K562 (cell line): Measurements from ENCODE around the gene GABRD. TPM values are rescaled to one million over a fixed set of nuclear protein-coding genes. Genes with fewer than 3 reads are reported as not detected.
"Not testable (repeated sequence)": the region's sequence is repeated elsewhere in the genome, so short reads cannot be mapped to it uniquely, and the experiment has no call there.

Experiments
- ATAC-seq: fragments of 200-7000 bp; cut with Tn5 transposase; 3 replicates; pipeline ENCODE4 v1.9.1; 2020; ENCODE audit warnings: moderate library complexity
- BruUV-seq: library from RNA; stranded (reverse); fragments of 400-500 nt; replicated peaks from 2 replicates; lab custom pipeline; 2021; lab: Mats Ljungman, UMichigan
- CTCF ChIA-PET: fragments of 300-600 bp; formaldehyde crosslinking; extraction: SDS; loops from one replicate; lab custom pipeline; 2021; ENCODE audit warnings: low intra/inter-chr PET ratio; lab: Yijun Ruan, JAX
- POLR2A ChIA-PET: fragments of 300-600, 350-650 bp; sonication (Branson Sonifier 250); formaldehyde crosslinking; extraction: SDS; loops from one replicate; lab custom pipeline; 2021; ENCODE audit warnings: antibody characterized with exemption, inconsistent platforms; lab: Yijun Ruan, JAX
- DNase-seq, 4 experiments: peaks; one replicate each; pipeline versions ENCODE4 v3.0.0 to v3.0.0-alpha.2; 2011 to 2018; ENCODE audit warnings: low spot score in 3 of 4, mixed read lengths in 3 of 4; ENCODE audit errors: extremely low read depth in 1 of 4
- FAIRE-seq: peaks from 2 replicates; lab custom pipeline; 2011; peaks lifted over from hg19 to GRCh38; lab: Jason Lieb, UNC
- H2AFZ ChIP-seq: 2 replicates; pipeline ENCODE4 v1.6.0; 2011; ENCODE audit warnings: low read depth, low read length, control low read depth, inconsistent platforms
- H3K27ac ChIP-seq: fragments of 200-600 bp; 3 replicates; pipeline ENCODE4 v1.8.0; 2011; ENCODE audit warnings: low read depth, mild to moderate bottlenecking, control low read depth, inconsistent platforms, low read length, moderate library complexity, mixed read lengths; ENCODE audit errors: extremely low read depth
- H3K27me3 ChIP-seq, 2 experiments: fragments of 300-600 bp in 1 of 2; 2 replicates in 1 of 2; 3 replicates in 1 of 2; pipeline versions ENCODE4 v1.6.0 to v1.8.0; 2011; ENCODE audit warnings: inconsistent platforms in 2 of 2, low read length in 2 of 2, mild to moderate bottlenecking in 1 of 2, mixed read lengths in 1 of 2, moderate library complexity in 1 of 2; ENCODE audit not compliant: control insufficient read depth in 2 of 2, insufficient read depth in 2 of 2
- H3K36me3 ChIP-seq: fragments of 300-600 bp; 3 replicates; pipeline ENCODE4 v1.8.0; 2011; ENCODE audit warnings: mild to moderate bottlenecking, low read length, inconsistent platforms; ENCODE audit not compliant: control insufficient read depth, insufficient read depth
- H3K4me1 ChIP-seq, 2 experiments: fragments of 200-600 bp in 1 of 2; replicated peaks in 1 of 2; 2 replicates in 1 of 2; 3 replicates in 1 of 2; pipeline versions ENCODE4 v1.5.1 to v1.8.0; 2011; ENCODE audit warnings: inconsistent platforms in 2 of 2, low read length in 2 of 2, mild to moderate bottlenecking in 1 of 2, mixed read lengths in 1 of 2, moderate library complexity in 1 of 2; ENCODE audit not compliant: control insufficient read depth in 2 of 2, insufficient read depth in 2 of 2
- H3K4me2 ChIP-seq: 2 replicates; pipeline ENCODE4 v1.6.1; 2011; ENCODE audit warnings: low read length, control low read depth, inconsistent platforms, mixed read lengths; ENCODE audit not compliant: insufficient read depth
- H3K4me3 ChIP-seq: fragments of 200-600 bp; sonication (generic), shearing (Covaris generic); 2 replicates; pipeline ENCODE4 v1.5.1; 2016; ENCODE audit warnings: control low read depth, inconsistent platforms
- H3K79me2 ChIP-seq: fragments of 200-600 bp; 3 replicates; pipeline ENCODE4 v1.8.0; 2011; ENCODE audit warnings: low read length, inconsistent platforms; ENCODE audit not compliant: control insufficient read depth, insufficient read depth
- H3K9ac ChIP-seq, 2 experiments: 2 replicates each; pipeline versions ENCODE4 v1.6.0 to v1.6.1; 2011; ENCODE audit warnings: low read depth in 2 of 2, low read length in 2 of 2, control low read depth in 1 of 2, inconsistent platforms in 1 of 2, mild to moderate bottlenecking in 1 of 2, mixed read lengths in 1 of 2; ENCODE audit not compliant: insufficient read depth in 1 of 2
- H3K9me1 ChIP-seq: one replicate; pipeline ENCODE4 v1.6.0; 2011; ENCODE audit warnings: inconsistent platforms, mild to moderate bottlenecking, low read length, moderate library complexity; ENCODE audit not compliant: control insufficient read depth, insufficient read depth
- H3K9me3 ChIP-seq: replicated peaks from 2 replicates; pipeline ENCODE4 v1.5.1; 2011; ENCODE audit warnings: low read depth, low read length, inconsistent platforms; ENCODE audit not compliant: control insufficient read depth, insufficient read depth
- H4K20me1 ChIP-seq: replicated peaks from 2 replicates; pipeline ENCODE4 v1.6.1; 2011; ENCODE audit warnings: low read length, inconsistent platforms, mixed read lengths; ENCODE audit not compliant: control insufficient read depth, insufficient read depth
- E2F6 ChIP-seq, 2 experiments: IDR thresholded peaks; 2 replicates each; pipeline ENCODE4 v1.6.1; 2011; ENCODE audit warnings: borderline replicate concordance in 1 of 2, control low read depth in 1 of 2, low read depth in 1 of 2, low read length in 1 of 2, mild to moderate bottlenecking in 1 of 2, mixed read lengths in 1 of 2, moderate library complexity in 1 of 2; ENCODE audit not compliant: insufficient read depth in 1 of 2, insufficient read length in 1 of 2, poor library complexity in 1 of 2, severe bottlenecking in 1 of 2; ENCODE audit errors: extremely low read depth in 1 of 2
- MAX ChIP-seq: sonication (generic); formaldehyde crosslinking; IDR thresholded peaks from 2 replicates; pipeline ENCODE4 v1.9.0; 2022; ENCODE audit warnings: mild to moderate bottlenecking, missing genetic modification reagents
- SAFB ChIP-seq: fragments of 200-400 bp; formaldehyde crosslinking; IDR thresholded peaks from 2 replicates; pipeline ENCODE4 v1.6.1; 2017; ENCODE audit warnings: low read depth, low read length, borderline replicate concordance
- USF1 ChIP-seq: sonication (generic); formaldehyde crosslinking; IDR thresholded peaks from 2 replicates; pipeline ENCODE4 v1.9.0; 2022; ENCODE audit warnings: mild to moderate bottlenecking, missing genetic modification reagents
- ZNF511 ChIP-seq: sonication (generic); formaldehyde crosslinking; IDR thresholded peaks from 2 replicates; pipeline ENCODE4 v1.8.0; 2022; ENCODE audit warnings: mild to moderate bottlenecking, missing genetic modification reagents
- ZNF57 ChIP-seq: fragments of 450-650 bp; formaldehyde crosslinking; IDR thresholded peaks from 2 replicates; pipeline ENCODE4 v1.4.0; 2020; ENCODE audit warnings: mild to moderate bottlenecking, moderate library complexity
- ZNF717 ChIP-seq: fragments of 250-450 bp; sonication (Bioruptor Pico); IDR thresholded peaks from 2 replicates; pipeline ENCODE4 v1.5.0; 2021
- WGBS: fragments of 100-300 bp; shearing (Covaris generic); methylation state at CpG from one replicate; pipeline ENCODE4 v1.1.6; 2016; ENCODE audit warnings: low coverage, mixed read lengths; ENCODE audit not compliant: insufficient coverage; ENCODE audit errors: missing lambda C conversion rate; 5-methylcytosine and 5-hydroxymethylcytosine counted together
- in situ Hi-C: fragments of 300-500 bp; cut with MboI; formaldehyde crosslinking; loops from 4 replicates; pipeline ENCODE4 v1.15.0; 2018; ENCODE audit warnings: inconsistent platforms, mixed read lengths
- intact Hi-C: fragments of 100-400 bp; cut with micrococcal nuclease; formaldehyde crosslinking; loops from 2 replicates; pipeline ENCODE4 v1.14.2; 2022
- polyA plus RNA-seq, 8 experiments: library from polyadenylated mRNA; depleted of rRNA in 4 of 8; stranded (reverse) in 5 of 8; unstranded in 3 of 8; fragments of >200 nt; fragmentation: Nextera tagmentation in 2 of 8; fragmentation: Illumina TruSeq in 1 of 8; extraction: Ambion mirVana in 2 of 8; extraction: Trizol in 1 of 8; gene quantifications; 2 replicates each; pipeline versions ENCODE4 v1.2.1 to v1.2.3, GENCODE V29; 2011 to 2014; ENCODE audit warnings: inconsistent platforms in 1 of 8, missing spikeins in 1 of 8
- total RNA-seq, 7 experiments: library from RNA; depleted of rRNA in 6 of 7; stranded (reverse); fragments of >200 nt in 6 of 7; fragmentation: Illumina TruSeq in 2 of 7; extraction: Trizol in 2 of 7; gene quantifications; 2 replicates each; pipeline versions ENCODE4 v1.2.1 to v1.2.3, GENCODE V29; 2011 to 2021; ENCODE audit warnings: low replicate concordance in 1 of 7

GABRD gene
- total and polyA plus RNA-seq, 9 of the 15 experiments (the other 6 are each of a cell fraction or from before 2014, with no cell fraction given): 0.07 TPM; not detected in 8

GRCh38 chr1:1978108-1978507, 41.0 kb upstream of the GABRD start (continued):
- TF ChIP-seq ZNF717 (CRISPR knock-in tag) (no peak), ZNF57 (CRISPR knock-in tag) (no peak)

- BruUV-seq, H3K9ac ChIP-seq, H3K36me3 ChIP-seq, H3K4me2 ChIP-seq, FAIRE-seq, intact Hi-C loops, H2AFZ ChIP-seq, in situ Hi-C loops, H3K79me2 ChIP-seq, ATAC-seq, CTCF ChIA-PET, H4K20me1 ChIP-seq, H3K27ac ChIP-seq, H3K9me1 ChIP-seq, H3K4me3 ChIP-seq, H3K9me3 ChIP-seq, DNase-seq: not testable (repeated sequence)
- peaks cover 29 to 50% of the 10 kb centered on the region in 2 experiments for H3K27me3 ChIP-seq
- peaks cover 0 to 29% of the 10 kb centered on the region in 2 experiments; a peak in 2 of 5 replicates for H3K4me1 ChIP-seq
- POLR2A ChIA-PET: interaction anchor here (0.6 to 0.8 kb wide), 2 partner anchors 195 to 406 kb away, joined by 3 to 4 read pairs; no protein-coding TSS in a partner anchor
- WGBS: 17% methylated on average over 39 of the region's 51 CpGs
- TF ChIP-seq E2F6 (IDR thresholded peaks at IDR 0.05; ENCODE audit: borderline replicate concordance in 1 of 2, extremely low read depth in 1 of 2, insufficient read depth in 1 of 2, insufficient read length in 1 of 2, low read depth in 1 of 2, low read length in 1 of 2, poor library complexity in 1 of 2, severe bottlenecking in 1 of 2) (peak; percentile 47 to 53), ZNF511 (CRISPR knock-in tag) (0 out of 2 replicates have a peak, but pooled peaks have one; percentile 39), MAX (CRISPR knock-in tag) (peak; percentile 67), SAFB (peak; percentile 60; the same call in 1 of the 2 replicates), USF1 (CRISPR knock-in tag) (peak; percentile 83)
These were observed 40.3 kb upstream of the GABRD start for GRCh38 chr1:1978690-1979481.
